Trophoblast cell (in vitro differentiated cells and primary cell): ENCODE data around the gene NT5DC3.

Experiments used
- DNase-seq, 2 donors: peaks; one replicate each; pipeline ENCODE4 v3.0.0-alpha.2; 2016
- H2AFZ ChIP-seq: 2 replicates; pipeline ENCODE4 v1.6.1; 2013; ENCODE audit warnings: low read length, moderate library complexity, mild to moderate bottlenecking; ENCODE audit not compliant: insufficient read depth, poor library complexity
- H2AK5ac ChIP-seq: 2 replicates; pipeline ENCODE4 v1.6.1; 2013; ENCODE audit warnings: mild to moderate bottlenecking, low read length
- H2BK120ac ChIP-seq: 2 replicates; pipeline ENCODE4 v1.6.1; 2013; ENCODE audit warnings: low read length, mild to moderate bottlenecking, moderate library complexity; ENCODE audit not compliant: insufficient read depth, poor library complexity
- H2BK12ac ChIP-seq: 2 replicates; pipeline ENCODE4 v1.6.1; 2013; ENCODE audit warnings: mild to moderate bottlenecking, low read length, moderate library complexity
- H2BK5ac ChIP-seq: 2 replicates; pipeline ENCODE4 v1.6.1; 2013; ENCODE audit warnings: low read length, low read depth, moderate library complexity, mild to moderate bottlenecking; ENCODE audit not compliant: poor library complexity
- H3K14ac ChIP-seq: 2 replicates; pipeline ENCODE4 v1.6.1; 2013; ENCODE audit warnings: mild to moderate bottlenecking, low read length
- H3K18ac ChIP-seq: 2 replicates; pipeline ENCODE4 v1.6.1; 2013; ENCODE audit warnings: mild to moderate bottlenecking, low read length
- H3K23ac ChIP-seq: 2 replicates; pipeline ENCODE4 v1.6.1; 2013; ENCODE audit warnings: low read length
- H3K27ac ChIP-seq: 2 replicates; pipeline ENCODE4 v1.5.1; 2013; ENCODE audit warnings: low read depth, mild to moderate bottlenecking, inconsistent platforms, low read length, moderate library complexity
- H3K27me3 ChIP-seq: 2 replicates; pipeline ENCODE4 v1.6.1; 2013; ENCODE audit warnings: inconsistent platforms, mild to moderate bottlenecking, low read length, moderate library complexity; ENCODE audit not compliant: insufficient read depth
- H3K36me3 ChIP-seq, 2 experiments: 1 replicate in 1 of 2; 2 replicates in 1 of 2; pipeline ENCODE4 v1.6.1; 2013; ENCODE audit warnings: low read length in 2 of 2, mild to moderate bottlenecking in 2 of 2, moderate library complexity in 1 of 2; ENCODE audit not compliant: insufficient read depth in 2 of 2, control insufficient read depth in 1 of 2
- H3K4ac ChIP-seq: 2 replicates; pipeline ENCODE4 v1.6.1; 2013; ENCODE audit warnings: low read depth, mild to moderate bottlenecking, low read length, moderate library complexity
- H3K4me1 ChIP-seq, 2 experiments: 1 replicate in 1 of 2; 2 replicates in 1 of 2; pipeline ENCODE4 v1.6.1; 2013; ENCODE audit warnings: low read length in 2 of 2, mild to moderate bottlenecking in 2 of 2, moderate library complexity in 1 of 2; ENCODE audit not compliant: insufficient read depth in 2 of 2, control insufficient read depth in 1 of 2
- H3K4me2 ChIP-seq: 2 replicates; pipeline ENCODE4 v1.6.1; 2013; ENCODE audit warnings: inconsistent platforms, mild to moderate bottlenecking, low read length, moderate library complexity
- H3K4me3 ChIP-seq: 2 replicates; pipeline ENCODE4 v1.5.1; 2013; ENCODE audit warnings: mild to moderate bottlenecking, low read depth, low read length, inconsistent platforms
- H3K79me1 ChIP-seq: one replicate; pipeline ENCODE4 v1.6.1; 2013; ENCODE audit warnings: low read length
- H3K79me2 ChIP-seq: 2 replicates; pipeline ENCODE4 v1.6.1; 2013; ENCODE audit warnings: low read length, mild to moderate bottlenecking; ENCODE audit not compliant: control insufficient read depth, insufficient read depth, poor library complexity
- H3K9ac ChIP-seq: 2 replicates; pipeline ENCODE4 v1.6.1; 2013; ENCODE audit warnings: mild to moderate bottlenecking, low read length
- H3K9me3 ChIP-seq: 2 replicates; pipeline ENCODE4 v1.6.1; 2013; ENCODE audit warnings: low read depth, mild to moderate bottlenecking, control low read depth, inconsistent platforms, low read length; ENCODE audit not compliant: insufficient read depth
- H4K12ac ChIP-seq: 2 replicates; pipeline ENCODE4 v1.6.1; 2013; ENCODE audit warnings: low read depth, mild to moderate bottlenecking, low read length, moderate library complexity
- H4K8ac ChIP-seq: 2 replicates; pipeline ENCODE4 v1.6.1; 2013; ENCODE audit warnings: low read depth, mild to moderate bottlenecking, low read length, moderate library complexity
- H4K91ac ChIP-seq: one replicate; pipeline ENCODE4 v1.6.1; 2013; ENCODE audit warnings: low read depth, mild to moderate bottlenecking, low read length, moderate library complexity
- WGBS: extraction: QIAGEN DNeasy Blood & Tissue Kit; methylation state at CpG from one replicate; pipeline ENCODE4 v1.1.7; 2013; ENCODE audit warnings: missing lambda C conversion rate; ENCODE audit not compliant: insufficient read length, insufficient coverage; ENCODE audit errors: extremely low coverage; 5-methylcytosine and 5-hydroxymethylcytosine counted together

The NT5DC3 gene

DNA sequence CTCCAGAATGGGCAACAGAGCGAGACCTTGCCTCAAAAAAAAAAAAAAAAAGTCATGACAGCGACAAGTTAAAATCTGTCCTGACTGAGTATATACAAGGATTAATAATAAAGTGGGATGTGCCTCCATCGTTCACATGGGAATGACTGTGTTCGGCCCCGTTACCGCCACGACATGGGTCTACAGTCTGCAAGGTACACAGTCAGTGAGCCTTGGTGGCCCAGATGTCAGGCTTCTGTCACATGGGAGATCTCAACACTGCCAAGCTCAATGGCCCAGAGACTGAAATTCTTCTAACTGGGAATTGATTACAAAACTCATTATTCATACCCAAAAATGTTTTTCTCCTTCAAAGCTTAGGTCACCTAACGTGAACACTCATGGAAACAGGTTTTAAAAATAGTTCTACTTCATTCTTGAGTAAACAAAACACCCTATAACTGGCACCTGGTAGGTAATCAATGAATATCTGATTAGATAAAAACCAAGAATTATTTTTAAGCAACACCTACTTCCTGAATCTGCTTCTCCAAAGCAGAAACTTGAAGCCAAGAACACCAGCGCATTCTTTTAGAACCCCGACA, 66.0 kb downstream of the NT5DC3 start:
- WGBS: no CpG with 5 or more reads among the region's 10 CpGs
- Histone ChIP-seq H3K4me2 (no peak overlapping the region), H2AFZ (no peak overlapping the region), H3K27me3 (no peaks in the 10 kb centered on the region), H4K12ac (no peak overlapping the region), H3K9me3 (no peaks in the 10 kb centered on the region), H3K79me2 (no peaks in the 10 kb centered on the region), H3K23ac (no peak overlapping the region), H4K8ac (no peak overlapping the region), H2BK12ac (no peak overlapping the region), H3K4me1 (peaks cover 4 to 6% of the 10 kb centered on the region in 2 experiments), H3K9ac (no peak overlapping the region), H3K18ac (no peak overlapping the region), H3K79me1 (peaks cover 2% of the 10 kb centered on the region), H2BK5ac (no peak overlapping the region), H4K91ac (no peak overlapping the region), H3K36me3 (peaks cover 9 to 12% of the 10 kb centered on the region in 2 experiments), H3K27ac (no peak overlapping the region), H3K4me3 (no peak overlapping the region), H3K4ac (no peak overlapping the region), H2AK5ac (no peak overlapping the region), H3K14ac (no peak overlapping the region), H2BK120ac (no peak overlapping the region)
- no peak for DNase-seq

DNA sequence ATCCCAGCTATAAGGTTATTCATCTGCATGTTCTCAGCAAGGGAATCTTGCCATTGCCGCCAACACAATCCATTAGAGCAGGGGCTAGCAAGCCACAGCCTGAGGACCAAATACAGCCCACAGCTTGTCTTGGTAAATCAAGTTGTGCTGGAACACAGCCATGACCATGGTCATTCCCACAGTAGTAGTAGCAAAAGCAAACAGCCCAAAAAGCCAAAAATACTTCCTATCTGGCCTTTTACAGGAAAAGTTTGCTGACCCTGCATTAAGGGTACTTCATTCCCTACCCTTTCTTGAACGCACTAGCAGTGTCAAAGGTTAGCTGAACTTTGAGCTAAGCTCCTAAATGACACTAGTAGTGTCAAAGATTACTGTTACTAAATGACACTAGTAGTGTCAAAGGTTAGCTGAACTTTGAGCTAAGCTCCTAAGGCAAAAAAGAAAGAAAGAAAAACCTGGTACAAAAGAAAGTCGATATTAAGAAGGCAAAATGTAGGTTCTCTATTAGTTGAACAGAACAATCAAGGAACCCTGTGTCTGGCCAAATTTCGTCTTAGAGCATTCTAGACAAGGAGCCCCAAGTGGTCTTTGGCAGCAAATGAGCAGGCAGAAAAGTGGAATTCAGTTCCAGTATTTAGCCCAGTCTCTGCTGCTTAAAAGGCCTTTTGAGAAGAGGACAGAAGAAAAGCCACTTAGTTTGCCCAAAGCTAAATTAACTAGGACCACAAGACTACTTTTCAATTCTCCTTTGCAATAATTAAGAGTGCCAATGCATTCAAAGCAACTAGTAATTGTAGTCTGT, 67.7 kb downstream of the NT5DC3 start:
- no peak overlapping the region for H2AFZ ChIP-seq
- no peaks in the 10 kb centered on the region for H3K79me1 ChIP-seq
- no peak overlapping the region for H2BK120ac ChIP-seq
- no peaks in the 10 kb centered on the region for H3K4me1 ChIP-seq
- no peak overlapping the region for H3K18ac ChIP-seq
- DNase-seq: no peak
- peaks cover 9 to 12% of the 10 kb centered on the region in 2 experiments for H3K36me3 ChIP-seq
- no peak overlapping the region for H4K91ac ChIP-seq
- no peak overlapping the region for H2AK5ac ChIP-seq
- no CpG with 5 or more reads among the region's 4 CpGs for WGBS
- no peak overlapping the region for H3K9ac ChIP-seq
- H4K8ac ChIP-seq: no peak overlapping the region
- no peak overlapping the region for H2BK5ac ChIP-seq
- no peaks in the 10 kb centered on the region for H3K9me3 ChIP-seq
- no peaks in the 10 kb centered on the region for H3K79me2 ChIP-seq
- no peak overlapping the region for H3K4me2 ChIP-seq
- no peak overlapping the region for H3K4me3 ChIP-seq
- H4K12ac ChIP-seq: no peak overlapping the region
- H3K27me3 ChIP-seq: no peaks in the 10 kb centered on the region
- no peak overlapping the region for H3K14ac ChIP-seq
- H3K4ac ChIP-seq: no peak overlapping the region
- H2BK12ac ChIP-seq: no peak overlapping the region
- no peak overlapping the region for H3K23ac ChIP-seq
- H3K27ac ChIP-seq: no peak overlapping the region

DNA sequence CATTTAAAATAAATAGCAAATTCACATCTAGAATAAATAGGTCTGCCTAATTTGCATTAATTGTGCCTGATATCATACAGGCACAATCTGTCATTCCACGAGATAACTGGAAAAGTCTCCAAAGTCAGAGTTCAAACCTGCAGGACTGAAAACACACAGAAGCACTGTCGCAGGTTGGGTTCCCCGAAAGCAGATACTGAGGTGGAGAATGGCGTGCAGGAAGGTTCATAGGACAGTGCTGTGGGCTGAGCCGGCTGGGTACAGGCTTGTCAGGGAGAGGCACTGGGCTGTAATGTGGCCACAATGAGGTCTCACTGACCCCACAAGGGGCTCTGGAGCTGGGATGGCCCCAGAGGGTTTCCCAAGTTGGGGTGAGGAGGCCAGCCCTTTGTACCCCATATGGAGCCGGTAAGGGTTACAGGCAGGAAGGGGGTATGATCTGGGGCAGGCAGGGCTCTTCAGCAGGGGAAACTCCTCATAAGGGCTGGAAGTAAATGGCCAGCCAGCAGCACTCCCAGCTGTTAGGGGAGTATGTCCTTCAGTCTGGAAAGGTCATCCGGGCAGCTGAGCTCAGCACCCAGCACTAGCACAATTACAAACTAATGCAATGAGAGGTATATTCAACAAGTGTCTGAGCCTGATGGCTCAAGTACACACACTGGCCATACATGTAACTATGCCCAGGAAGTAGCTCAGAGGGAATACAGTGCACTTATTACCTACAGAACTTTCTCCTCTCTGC, 68.5 kb downstream of the NT5DC3 start:
- Histone ChIP-seq H3K9me3 (no peaks in the 10 kb centered on the region), H3K79me2 (no peaks in the 10 kb centered on the region), H2AK5ac (no peak overlapping the region), H3K23ac (no peak overlapping the region), H3K18ac (no peak overlapping the region), H3K9ac (peak overlapping the region; percentile 36), H3K27ac (no peak overlapping the region), H2BK12ac (no peak overlapping the region), H4K91ac (no peak overlapping the region), H3K4me1 (no peaks in the 10 kb centered on the region), H3K79me1 (no peaks in the 10 kb centered on the region), H2BK120ac (no peak overlapping the region), H3K4me2 (no peak overlapping the region), H4K8ac (no peak overlapping the region), H3K27me3 (no peaks in the 10 kb centered on the region), H3K4ac (no peak overlapping the region), H2AFZ (no peak overlapping the region), H3K4me3 (no peak overlapping the region), H4K12ac (no peak overlapping the region), H2BK5ac (no peak overlapping the region), H3K36me3 (peaks cover 6 to 10% of the 10 kb centered on the region in 2 experiments), H3K14ac (no peak overlapping the region)
- no CpG with 5 or more reads among the region's 7 CpGs for WGBS
- DNase-seq: no peak

DNA sequence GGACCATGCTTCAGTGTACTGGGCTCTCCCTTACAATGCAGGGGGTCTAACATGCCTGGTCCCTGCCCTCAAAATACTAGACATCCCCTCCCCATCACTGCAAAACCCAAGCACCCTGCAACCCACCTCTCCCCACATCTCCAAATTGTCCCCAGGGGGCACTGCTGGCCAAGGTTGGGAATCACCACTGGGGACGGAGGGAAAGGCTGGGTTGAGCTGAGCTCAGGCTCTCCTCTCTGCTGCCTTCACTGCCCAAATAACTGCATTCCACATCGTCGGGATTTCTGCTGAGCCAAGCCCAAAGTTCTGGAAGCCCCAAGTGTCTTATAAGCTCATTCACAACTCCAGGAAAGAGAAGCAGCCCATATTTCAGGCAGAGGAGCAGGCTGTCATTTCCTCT, 69.6 kb downstream of the NT5DC3 start:
- H2AK5ac ChIP-seq: no peak overlapping the region
- WGBS: no CpG with 5 or more reads among the region's 3 CpGs
- H4K8ac ChIP-seq: no peak overlapping the region
- H3K36me3 ChIP-seq: peaks cover 2% of the 10 kb centered on the region in 2 experiments
- no peak overlapping the region for H3K27ac ChIP-seq
- no peak overlapping the region for H2BK12ac ChIP-seq
- no peak overlapping the region for H3K14ac ChIP-seq
- H3K4me1 ChIP-seq: no peaks in the 10 kb centered on the region
- no peaks in the 10 kb centered on the region for H3K27me3 ChIP-seq
- no peak overlapping the region for H3K4me2 ChIP-seq
- H3K23ac ChIP-seq: no peak overlapping the region
- no peak overlapping the region for H4K12ac ChIP-seq
- H2BK120ac ChIP-seq: no peak overlapping the region
- no peak overlapping the region for H3K4me3 ChIP-seq
- no peaks in the 10 kb centered on the region for H3K9me3 ChIP-seq
- H3K79me1 ChIP-seq: no peaks in the 10 kb centered on the region
- H3K79me2 ChIP-seq: no peaks in the 10 kb centered on the region
- peak; percentile 29 to 69 for DNase-seq
- no peak overlapping the region for H2AFZ ChIP-seq
- H3K9ac ChIP-seq: no peak overlapping the region
- H3K18ac ChIP-seq: no peak overlapping the region
- no peak overlapping the region for H4K91ac ChIP-seq
- H3K4ac ChIP-seq: no peak overlapping the region
- H2BK5ac ChIP-seq: no peak overlapping the region
